ENCODE results near the gene WAC. TPM values are rescaled to one million over a fixed set of nuclear protein-coding genes. Genes with fewer than 3 reads are reported as not detected.

The WAC gene
- total and polyA plus RNA-seq, 2 of the 13 experiments (the other 11 are each of a cell fraction or from before 2014, with no cell fraction given): 69.1 to 96.2 TPM

DNA sequence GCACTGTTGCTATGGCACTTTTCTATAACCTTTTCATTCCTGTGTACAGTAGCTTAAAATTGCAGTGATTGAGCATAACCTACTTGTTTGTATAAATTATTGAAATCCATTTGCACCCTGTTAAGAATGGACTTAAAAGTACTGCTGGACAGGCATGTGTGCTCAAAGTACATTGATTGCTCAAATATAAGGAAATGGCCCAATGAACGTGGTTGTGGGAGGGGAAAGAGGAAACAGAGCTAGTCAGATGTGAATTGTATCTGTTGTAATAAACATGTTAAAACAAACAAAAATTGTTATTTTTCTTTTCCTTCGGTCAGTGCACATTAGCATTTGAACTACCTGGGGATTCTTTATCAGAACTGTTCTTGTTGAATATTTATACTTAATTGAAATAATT lies 87.3 kb downstream of the WAC start:
- CTCF ChIA-PET (ENCODE audit: low intra/inter-chr PET ratio, low total read pairs): no interaction called here
- TF ChIP-seq ZNF160 (CRISPR knock-in tag; IDR thresholded peaks at IDR 0.05): no peak
- TF ChIP-seq, protein P1, sequence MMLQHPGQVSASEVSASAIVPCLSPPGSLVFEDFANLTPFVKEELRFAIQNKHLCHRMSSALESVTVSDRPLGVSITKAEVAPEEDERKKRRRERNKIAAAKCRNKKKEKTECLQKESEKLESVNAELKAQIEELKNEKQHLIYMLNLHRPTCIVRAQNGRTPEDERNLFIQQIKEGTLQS (CRISPR knock-in tag; IDR thresholded peaks at IDR 0.05): no peak
- TF ChIP-seq, protein P2, sequence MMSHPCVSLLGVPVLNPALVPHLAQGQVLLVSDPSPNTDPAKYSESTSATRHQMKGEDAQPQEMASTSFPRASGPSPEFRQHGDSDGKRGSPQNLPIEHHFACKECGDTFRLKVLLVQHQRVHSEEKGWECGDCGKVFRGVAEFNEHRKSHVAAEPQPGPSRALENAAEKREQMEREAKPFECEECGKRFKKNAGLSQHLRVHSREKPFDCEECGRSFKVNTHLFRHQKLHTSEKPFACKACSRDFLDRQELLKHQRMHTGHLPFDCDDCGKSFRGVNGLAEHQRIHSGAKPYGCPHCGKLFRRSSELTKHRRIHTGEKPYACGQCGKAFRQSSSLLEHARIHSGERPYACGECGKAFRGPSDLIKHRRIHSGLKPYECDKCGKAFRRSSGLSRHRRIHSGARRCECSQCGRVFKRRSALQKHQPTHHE (CRISPR knock-in tag; IDR thresholded peaks at IDR 0.05; ENCODE audit: borderline replicate concordance): no peak
- no TSS peak for BruUV-seq (replicated peaks)

DNA sequence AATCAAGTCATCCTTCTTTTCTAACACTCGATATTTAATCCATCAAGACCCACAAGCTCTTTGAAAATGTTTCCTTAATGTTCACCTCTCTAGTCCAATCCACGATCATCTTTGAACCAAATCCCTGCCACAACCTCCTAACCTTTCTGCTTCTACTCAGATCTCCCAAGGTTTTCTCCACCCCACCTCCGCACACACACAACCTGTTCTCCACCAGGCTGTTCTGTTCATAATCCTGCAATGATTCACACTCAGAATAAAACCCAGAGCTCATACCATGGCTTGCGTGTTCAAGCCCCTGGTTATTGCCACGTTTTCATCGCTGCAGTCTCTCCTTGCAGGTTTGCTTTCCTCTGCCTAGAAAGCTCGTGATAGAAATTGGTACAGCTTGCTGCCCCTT lies 90.6 kb downstream of the WAC start:
- CTCF ChIA-PET (ENCODE audit: low intra/inter-chr PET ratio, low total read pairs): no interaction called here
- Histone ChIP-seq H3K4me2 (ENCODE audit: low read depth, low read length) (no peak overlapping the region), H3K36me3 (replicated peaks in 1 of 2; ENCODE audit: control insufficient read depth in 1 of 2, insufficient read depth in 2 of 2, low read length in 2 of 2) (peaks cover 3 to 15% of the 10 kb centered on the region in 2 experiments; a peak in 3 of 5 replicates), H2AFZ (ENCODE audit: low read length) (no peak overlapping the region), H3K4me3 (replicated peaks in 1 of 3; ENCODE audit: insufficient read depth in 1 of 3, low read depth in 2 of 3, low read length in 3 of 3) (no peak overlapping the region), H3K27ac (ENCODE audit: extremely low read length, insufficient read depth, low read length) (no peak overlapping the region), H4K20me1 (ENCODE audit: insufficient read depth, low read length) (0 out of 2 replicates have a peak, but pooled peaks cover 2% of the 10 kb centered on the region), H3K9me3 (ENCODE audit: low read length) (no peaks in the 10 kb centered on the region), H3K79me2 (ENCODE audit: insufficient read depth, low read length) (no peaks in the 10 kb centered on the region), H3K4me1 (ENCODE audit: insufficient read depth, low read length) (peaks cover 5% of the 10 kb centered on the region), H3K9ac (ENCODE audit: insufficient read depth, low read depth, low read length) (no peak overlapping the region), H3K27me3 (ENCODE audit: control insufficient read depth in 1 of 2, insufficient read depth in 2 of 2, low read length in 2 of 2) (no peaks in the 10 kb centered on the region)
- BruUV-seq (replicated peaks): no TSS peak
- intact Hi-C loops (cut with micrococcal nuclease; ENCODE audit: unreplicated experiment) (no loop called here), in situ Hi-C loops (cut with HindIII; ENCODE audit: extremely low pct_ligation_motif_present, low pct_unique_long_range_greater_than_20kb) (no loop called here)
- WGBS (ENCODE audit: low lambda C conversion rate): 85% methylated on average over 7 of the region's 7 CpGs
- FAIRE-seq: no peak
- no peak; the same call in 2 of the 3 replicates for ATAC-seq
- POLR2A ChIA-PET: no interaction called here
- no peak for DNase-seq (ENCODE audit: low spot score)
- TF ChIP-seq RBM22 (optimal IDR thresholded peaks at IDR 0.05; ENCODE audit: low read length) (peak; percentile 85), RAD21 (CRISPR knock-in tag; IDR thresholded peaks at IDR 0.05) (no peak), POLR2G (IDR thresholded peaks at IDR 0.05; ENCODE audit: low read depth, low read length) (peak; percentile 65), PTBP1 (IDR thresholded peaks at IDR 0.05; ENCODE audit: low read depth, low read length, poor library complexity, severe bottlenecking) (no peak)
- TF ChIP-seq, protein P3, sequence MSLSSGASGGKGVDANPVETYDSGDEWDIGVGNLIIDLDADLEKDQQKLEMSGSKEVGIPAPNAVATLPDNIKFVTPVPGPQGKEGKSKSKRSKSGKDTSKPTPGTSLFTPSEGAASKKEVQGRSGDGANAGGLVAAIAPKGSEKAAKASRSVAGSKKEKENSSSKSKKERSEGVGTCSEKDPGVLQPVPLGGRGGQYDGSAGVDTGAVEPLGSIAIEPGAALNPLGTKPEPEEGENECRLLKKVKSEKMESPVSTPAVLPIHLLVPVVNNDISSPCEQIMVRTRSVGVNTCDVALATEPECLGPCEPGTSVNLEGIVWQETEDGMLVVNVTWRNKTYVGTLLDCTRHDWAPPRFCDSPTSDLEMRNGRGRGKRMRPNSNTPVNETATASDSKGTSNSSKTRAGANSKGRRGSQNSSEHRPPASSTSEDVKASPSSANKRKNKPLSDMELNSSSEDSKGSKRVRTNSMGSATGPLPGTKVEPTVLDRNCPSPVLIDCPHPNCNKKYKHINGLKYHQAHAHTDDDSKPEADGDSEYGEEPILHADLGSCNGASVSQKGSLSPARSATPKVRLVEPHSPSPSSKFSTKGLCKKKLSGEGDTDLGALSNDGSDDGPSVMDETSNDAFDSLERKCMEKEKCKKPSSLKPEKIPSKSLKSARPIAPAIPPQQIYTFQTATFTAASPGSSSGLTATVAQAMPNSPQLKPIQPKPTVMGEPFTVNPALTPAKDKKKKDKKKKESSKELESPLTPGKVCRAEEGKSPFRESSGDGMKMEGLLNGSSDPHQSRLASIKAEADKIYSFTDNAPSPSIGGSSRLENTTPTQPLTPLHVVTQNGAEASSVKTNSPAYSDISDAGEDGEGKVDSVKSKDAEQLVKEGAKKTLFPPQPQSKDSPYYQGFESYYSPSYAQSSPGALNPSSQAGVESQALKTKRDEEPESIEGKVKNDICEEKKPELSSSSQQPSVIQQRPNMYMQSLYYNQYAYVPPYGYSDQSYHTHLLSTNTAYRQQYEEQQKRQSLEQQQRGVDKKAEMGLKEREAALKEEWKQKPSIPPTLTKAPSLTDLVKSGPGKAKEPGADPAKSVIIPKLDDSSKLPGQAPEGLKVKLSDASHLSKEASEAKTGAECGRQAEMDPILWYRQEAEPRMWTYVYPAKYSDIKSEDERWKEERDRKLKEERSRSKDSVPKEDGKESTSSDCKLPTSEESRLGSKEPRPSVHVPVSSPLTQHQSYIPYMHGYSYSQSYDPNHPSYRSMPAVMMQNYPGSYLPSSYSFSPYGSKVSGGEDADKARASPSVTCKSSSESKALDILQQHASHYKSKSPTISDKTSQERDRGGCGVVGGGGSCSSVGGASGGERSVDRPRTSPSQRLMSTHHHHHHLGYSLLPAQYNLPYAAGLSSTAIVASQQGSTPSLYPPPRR (CRISPR knock-in tag; IDR thresholded peaks at IDR 0.05; ENCODE audit: borderline replicate concordance): no peak

More for the DNA sequence above, 87.3 kb downstream of the WAC start:
- intact Hi-C loops (cut with micrococcal nuclease; ENCODE audit: unreplicated experiment) (no loop called here), in situ Hi-C loops (cut with HindIII; ENCODE audit: extremely low pct_ligation_motif_present, low pct_unique_long_range_greater_than_20kb) (no loop called here)
- no peaks in the 10 kb centered on the region for H3K9me3 ChIP-seq (ENCODE audit: low read length)
- H4K20me1 ChIP-seq (ENCODE audit: insufficient read depth, low read length): 0 out of 2 replicates have a peak, but pooled peaks cover 2% of the 10 kb centered on the region
- POLR2A ChIA-PET: no interaction called here
- ATAC-seq (no peak), DNase-seq (ENCODE audit: low spot score) (no peak), FAIRE-seq (no peak)
- no peak overlapping the region for H3K9ac ChIP-seq (ENCODE audit: insufficient read depth, low read depth, low read length)
- H3K36me3 ChIP-seq (replicated peaks in 1 of 2; ENCODE audit: control insufficient read depth in 1 of 2, insufficient read depth in 2 of 2, low read length in 2 of 2): peaks cover 11 to 44% of the 10 kb centered on the region in 2 experiments; a peak in 4 of 5 replicates
- H3K4me2 ChIP-seq (ENCODE audit: low read depth, low read length): no peak overlapping the region
- H3K27me3 ChIP-seq (ENCODE audit: control insufficient read depth in 1 of 2, insufficient read depth in 2 of 2, low read length in 2 of 2): no peaks in the 10 kb centered on the region
- peaks cover 10% of the 10 kb centered on the region for H3K4me1 ChIP-seq (ENCODE audit: insufficient read depth, low read length)
- H3K4me3 ChIP-seq (replicated peaks in 1 of 3; ENCODE audit: insufficient read depth in 1 of 3, low read depth in 2 of 3, low read length in 3 of 3): no peak overlapping the region
- no peak overlapping the region for H2AFZ ChIP-seq (ENCODE audit: low read length)
- H3K79me2 ChIP-seq (ENCODE audit: insufficient read depth, low read length): no peaks in the 10 kb centered on the region
- 84% methylated on average over 2 of the region's 2 CpGs for WGBS (ENCODE audit: low lambda C conversion rate)
- no peak overlapping the region for H3K27ac ChIP-seq (ENCODE audit: extremely low read length, insufficient read depth, low read length)
